DOHH2 (cell line): ENCODE data around the gene TOMM6.
"Not testable (repeated sequence)": the region's sequence is repeated elsewhere in the genome, so short reads cannot be mapped to it uniquely, and the experiment has no call there.

Experiments
- H3F3A ChIP-seq: fragments of 200-600 bp; sonication (generic), shearing (Covaris generic); 2 replicates; pipeline ENCODE4 v1.6.0; 2016; ENCODE audit warnings: antibody characterized with exemption, mild to moderate bottlenecking; ENCODE audit not compliant: control insufficient read depth, insufficient read depth
- H3K27ac ChIP-seq: fragments of 200-600 bp; sonication (generic); 2 replicates; pipeline ENCODE4 v1.5.1; 2014; ENCODE audit warnings: low read depth, mild to moderate bottlenecking, low read length, moderate library complexity
- H3K27me3 ChIP-seq: fragments of 200-600 bp; sonication (generic); 2 replicates; pipeline ENCODE4 v1.6.1; 2014; ENCODE audit warnings: mild to moderate bottlenecking, low read length, mixed read lengths; ENCODE audit not compliant: control insufficient read depth
- H3K36me3 ChIP-seq: fragments of 200-600 bp; sonication (generic); 2 replicates; pipeline ENCODE4 v1.6.1; 2014; ENCODE audit warnings: mild to moderate bottlenecking, low read length, moderate library complexity, mixed read lengths; ENCODE audit not compliant: control insufficient read depth
- H3K4me1 ChIP-seq: fragments of 200-600 bp; sonication (generic); 2 replicates; pipeline ENCODE4 v1.6.1; 2014; ENCODE audit warnings: mild to moderate bottlenecking, low read length, mixed read lengths; ENCODE audit not compliant: control insufficient read depth
- H3K4me2 ChIP-seq: fragments of 200-600 bp; sonication (generic); 2 replicates; pipeline ENCODE4 v1.6.0; 2014; ENCODE audit warnings: mild to moderate bottlenecking, low read length, moderate library complexity
- H3K4me3 ChIP-seq: fragments of 200-600 bp; sonication (generic); 2 replicates; pipeline ENCODE4 v1.5.1; 2014; ENCODE audit warnings: mild to moderate bottlenecking, low read length, mixed read lengths
- H3K79me2 ChIP-seq: fragments of 200-600 bp; sonication (generic); 2 replicates; pipeline ENCODE4 v1.6.1; 2014; ENCODE audit warnings: mild to moderate bottlenecking, low read length, mixed read lengths; ENCODE audit not compliant: control insufficient read depth
- H3K9me2 ChIP-seq: fragments of 200-600 bp; sonication (generic); replicated peaks from 2 replicates; pipeline ENCODE4 v1.6.1; 2014; ENCODE audit warnings: mild to moderate bottlenecking, low read length, mixed read lengths; ENCODE audit not compliant: control insufficient read depth
- H3K9me3 ChIP-seq: fragments of 200-600 bp; sonication (generic); 2 replicates; pipeline ENCODE4 v1.6.1; 2014; ENCODE audit warnings: antibody characterized with exemption, low read length, mixed read lengths; ENCODE audit not compliant: control insufficient read depth, insufficient read depth
- H4K20me1 ChIP-seq: fragments of 200-600 bp; sonication (generic); 2 replicates; pipeline ENCODE4 v1.6.0; 2014; ENCODE audit warnings: low read depth, mild to moderate bottlenecking, antibody characterized with exemption, low read length, moderate library complexity; ENCODE audit not compliant: control insufficient read depth, insufficient read depth
- CTCF ChIP-seq: fragments of 200-600 bp; sonication (generic); IDR thresholded peaks from one replicate; pipeline ENCODE4 v1.5.1; 2014; ENCODE audit warnings: antibody characterized with exemption, mild to moderate bottlenecking, low read depth, low read length; ENCODE audit not compliant: poor library complexity, severe bottlenecking
- EZH2phosphoT487 ChIP-seq: fragments of 200-600 bp; sonication (generic); IDR thresholded peaks from 2 replicates; pipeline ENCODE4 v1.6.1; 2017; ENCODE audit warnings: borderline replicate concordance, mild to moderate bottlenecking, antibody characterized with exemption, low read length, moderate library complexity, mixed read lengths

Gene TOMM6

GRCh38 chr6:41811095-41811494 is 23.6 kb downstream of the TOMM6 start:
- Histone ChIP-seq H3K36me3 (peaks cover under 1% of the 10 kb centered on the region; the same call in 1 of the 2 replicates), H3K9me2 (no peaks in the 10 kb centered on the region), H3K4me2 (no peak overlapping the region), H3F3A (peaks cover 3% of the 10 kb centered on the region; the same call in 1 of the 2 replicates), H3K27me3 (no peaks in the 10 kb centered on the region), H3K9me3 (no peaks in the 10 kb centered on the region), H3K27ac (no peak overlapping the region), H4K20me1 (no peaks in the 10 kb centered on the region), H3K4me1 (peaks cover 6% of the 10 kb centered on the region), H3K4me3 (no peak overlapping the region), H3K79me2 (no peaks in the 10 kb centered on the region)
- TF ChIP-seq EZH2phosphoT487 (no peak), CTCF (no peak)

GRCh38 chr6:41811946-41812345 is 24.5 kb downstream of the TOMM6 start:
- H3F3A ChIP-seq, H4K20me1 ChIP-seq, H3K9me3 ChIP-seq, H3K27ac ChIP-seq, H3K27me3 ChIP-seq, H3K36me3 ChIP-seq, H3K79me2 ChIP-seq, H3K4me2 ChIP-seq, H3K4me1 ChIP-seq, H3K9me2 ChIP-seq, H3K4me3 ChIP-seq: not testable (repeated sequence)

- no peak overlapping the region for H3K27ac ChIP-seq
- no peaks in the 10 kb centered on the region for H3K27me3 ChIP-seq
- peaks cover 3% of the 10 kb centered on the region for H3F3A ChIP-seq
- H3K4me2 ChIP-seq, result no peak overlapping the region
- no peaks in the 10 kb centered on the region for H4K20me1 ChIP-seq
- H3K36me3 ChIP-seq, result no peaks in the 10 kb centered on the region
- H3K4me3 ChIP-seq, result no peak overlapping the region
- H3K79me2 ChIP-seq, result no peaks in the 10 kb centered on the region
- no peaks in the 10 kb centered on the region for H3K9me2 ChIP-seq
- peaks cover 10% of the 10 kb centered on the region for H3K4me1 ChIP-seq
- no peaks in the 10 kb centered on the region for H3K9me3 ChIP-seq
- TF ChIP-seq EZH2phosphoT487 (no peak), CTCF (no peak)
Observed at GRCh38 chr6:41813469-41813868, 26.0 kb downstream of the TOMM6 start.

GRCh38 chr6:41813956-41814355 is 26.5 kb downstream of the TOMM6 start:
- no peak overlapping the region for H3K27ac ChIP-seq
- no peak overlapping the region for H3K4me2 ChIP-seq
- no peak overlapping the region for H3K4me3 ChIP-seq
- H3K36me3 ChIP-seq, result no peaks in the 10 kb centered on the region
- H3K79me2 ChIP-seq, result no peaks in the 10 kb centered on the region
- no peaks in the 10 kb centered on the region for H3K27me3 ChIP-seq
- no peaks in the 10 kb centered on the region for H3K9me3 ChIP-seq
- peaks cover 15% of the 10 kb centered on the region for H3K4me1 ChIP-seq
- no peaks in the 10 kb centered on the region for H3K9me2 ChIP-seq
- H3F3A ChIP-seq, result peaks cover 3% of the 10 kb centered on the region
- no peak for TF ChIP-seq CTCF
- TF ChIP-seq EZH2phosphoT487, result no peak
- H4K20me1 ChIP-seq, result no peaks in the 10 kb centered on the region
